ENCODE data around the gene SBF1. TPM values are rescaled to one million over a fixed set of nuclear protein-coding genes. Genes with fewer than 3 reads are reported as not detected.

Gene SBF1
- total RNA-seq, 3 donors from 2014 or later, result 30.6 to 33.1 (median 30.6) TPM

GRCh38 chr22:50439871-50440331, 34.9 kb downstream of the SBF1 start:
- Histone ChIP-seq H3K27ac (no peak overlapping the region), H3K4me1 (no peaks in the 10 kb centered on the region), H3K27me3 (no peaks in the 10 kb centered on the region), H3K36me3 (no peaks in the 10 kb centered on the region), H3K9me3 (no peaks in the 10 kb centered on the region), H3K4me3 (no peak overlapping the region)
- no peak for TF ChIP-seq POLR2AphosphoS5 (IDR thresholded peaks at IDR 0.05)
- no peak for TF ChIP-seq POLR2A (IDR thresholded peaks at IDR 0.05)
- no peak for TF ChIP-seq CTCF (IDR thresholded peaks at IDR 0.05)
- intact Hi-C loops (cut with DNase I; ENCODE audit: low total_unique reads), result no loop called here
- no peak for DNase-seq (ENCODE audit: low spot score in 2 of 2)

- no peak for DNase-seq (ENCODE audit: low spot score in 2 of 2)
- no peak overlapping the region for H3K27ac ChIP-seq
- H3K4me1 ChIP-seq, result no peaks in the 10 kb centered on the region
- no peaks in the 10 kb centered on the region for H3K36me3 ChIP-seq
- H3K4me3 ChIP-seq, result no peak overlapping the region
- no peaks in the 10 kb centered on the region for H3K27me3 ChIP-seq
- H3K9me3 ChIP-seq, result no peaks in the 10 kb centered on the region
- TF ChIP-seq POLR2A (IDR thresholded peaks at IDR 0.05) (no peak), POLR2AphosphoS5 (IDR thresholded peaks at IDR 0.05) (no peak)
- intact Hi-C loops (cut with DNase I; ENCODE audit: low total_unique reads), result no loop called here
Observed at GRCh38 chr22:50439314-50439870, 35.4 kb downstream of the SBF1 start.

GRCh38 chr22:50438305-50439275, 36.2 kb downstream of the SBF1 start:
- intact Hi-C loops (cut with DNase I; ENCODE audit: low total_unique reads), result no loop called here
- no peaks in the 10 kb centered on the region for H3K36me3 ChIP-seq
- DNase-seq (ENCODE audit: low spot score in 2 of 2), result no peak
- no peak overlapping the region for H3K4me3 ChIP-seq
- H3K9me3 ChIP-seq, result no peaks in the 10 kb centered on the region
- no peak for TF ChIP-seq POLR2A (IDR thresholded peaks at IDR 0.05)
- no peak for TF ChIP-seq CTCF (IDR thresholded peaks at IDR 0.05)
- TF ChIP-seq POLR2AphosphoS5 (IDR thresholded peaks at IDR 0.05), result no peak
- no peaks in the 10 kb centered on the region for H3K27me3 ChIP-seq
- H3K4me1 ChIP-seq, result no peaks in the 10 kb centered on the region
- H3K27ac ChIP-seq, result no peak overlapping the region

GRCh38 chr22:50437511-50438304, 37.1 kb downstream of the SBF1 start:
- intact Hi-C loops (cut with DNase I; ENCODE audit: low total_unique reads), result no loop called here
- no peak for DNase-seq (ENCODE audit: low spot score in 2 of 2)
- no peaks in the 10 kb centered on the region for H3K36me3 ChIP-seq

More at GRCh38 chr22:50437511-50438304, 37.1 kb downstream of the SBF1 start:
- no peak overlapping the region for H3K4me3 ChIP-seq
- TF ChIP-seq POLR2AphosphoS5 (IDR thresholded peaks at IDR 0.05) (no peak), POLR2A (IDR thresholded peaks at IDR 0.05) (no peak), CTCF (IDR thresholded peaks at IDR 0.05) (no peak)
- H3K4me1 ChIP-seq, result no peaks in the 10 kb centered on the region
- H3K9me3 ChIP-seq, result no peaks in the 10 kb centered on the region
- H3K27me3 ChIP-seq, result no peaks in the 10 kb centered on the region
- H3K27ac ChIP-seq, result no peak overlapping the region
